Embryonic facial prominence (tissue), 1 donor: ENCODE data around the gene HOXD8.

Experiments used
- DNase-seq: peaks from one replicate; pipeline ENCODE4 v3.0.0-alpha.2; 2016; ENCODE audit errors: extremely low spot score

The HOXD8 gene

GRCh38 chr2:176103194-176103593 lies 26.3 kb upstream of the HOXD8 start:
- no peak for DNase-seq

- no peak for DNase-seq
Measured at GRCh38 chr2:176103742-176104315, 25.7 kb upstream of the HOXD8 start.

GRCh38 chr2:176104316-176105077 lies 25.0 kb upstream of the HOXD8 start:
- DNase-seq = no peak

GRCh38 chr2:176105078-176105729 lies 24.3 kb upstream of the HOXD8 start:
- no peak for DNase-seq

GRCh38 chr2:176105730-176106580 lies 23.6 kb upstream of the HOXD8 start:
- no peak for DNase-seq

- no peak for DNase-seq
Measured at GRCh38 chr2:176106581-176107539, 22.6 kb upstream of the HOXD8 start, which contains the start of gene HOXD11. HOXD11 (plus strand) TSS chr2:176107280; CDS start chr2:176107356, 76 bp downstream.

- DNase-seq = no peak
Measured at GRCh38 chr2:176107731-176108181, 21.7 kb upstream of the HOXD8 start.

- DNase-seq = no peak
Measured at GRCh38 chr2:176109192-176109901, 20.2 kb upstream of the HOXD8 start.

- DNase-seq = no peak
Measured at GRCh38 chr2:176109946-176110345, 19.6 kb upstream of the HOXD8 start.

- DNase-seq = no peak
Measured at GRCh38 chr2:176110415-176111308, 18.8 kb upstream of the HOXD8 start.

- peak; percentile 72 for DNase-seq
Measured at GRCh38 chr2:176111309-176111663, 18.2 kb upstream of the HOXD8 start.

- no peak for DNase-seq
Measured at GRCh38 chr2:176111846-176112374, 17.6 kb upstream of the HOXD8 start.

GRCh38 chr2:176112375-176113302 lies 16.9 kb upstream of the HOXD8 start:
- no peak for DNase-seq

- no peak for DNase-seq
Measured at GRCh38 chr2:176114120-176114929, 15.2 kb upstream of the HOXD8 start.

GRCh38 chr2:176114930-176115625 lies 14.4 kb upstream of the HOXD8 start:
- no peak for DNase-seq
